ENCODE measurements around the gene CNTN4.

CNTN4 gene

GRCh38 chr3:2392981-2393380 lies 294.3 kb downstream of the CNTN4 start:
- DNase-seq (ENCODE audit: low spot score), result no peak

DNA sequence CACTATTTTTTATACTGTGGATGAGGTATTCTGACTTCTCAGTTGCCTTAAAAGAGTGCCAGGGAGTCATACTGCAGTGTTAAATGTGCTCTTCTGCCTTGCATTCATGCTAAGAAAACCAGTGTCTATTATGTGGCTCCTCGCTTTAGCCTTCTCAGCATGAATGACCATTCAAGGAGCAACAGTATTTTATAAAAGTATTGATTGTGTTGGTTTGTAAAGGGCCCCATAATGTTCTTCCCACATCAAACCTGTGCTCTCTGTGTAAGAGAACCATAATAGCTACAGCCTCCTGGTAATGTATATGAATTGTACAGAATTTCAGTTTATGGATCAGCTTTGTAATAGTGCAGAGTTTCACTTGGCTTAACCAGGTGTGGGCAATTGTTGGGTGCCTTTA lies 316.4 kb downstream of the CNTN4 start:
- no peak for DNase-seq (ENCODE audit: low spot score)

DNA sequence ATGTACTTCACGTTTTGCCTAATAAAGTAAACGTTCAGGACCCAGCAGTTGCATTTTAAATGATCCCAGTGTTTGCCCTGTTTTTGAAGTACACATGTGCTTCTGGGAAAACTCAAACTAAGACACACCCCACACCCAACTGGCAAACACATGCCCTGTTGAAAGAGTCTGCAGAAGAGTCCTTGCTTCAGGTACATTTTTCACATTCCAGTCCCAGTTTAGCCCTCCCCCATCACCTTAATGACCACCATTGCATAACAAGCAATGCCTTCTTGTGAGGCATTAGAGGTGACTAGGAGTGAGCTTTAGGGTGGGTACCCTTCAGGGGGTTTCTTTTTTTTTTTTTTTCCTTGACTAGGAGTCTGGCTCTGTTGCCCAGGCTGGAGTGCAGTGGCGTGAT lies 322.3 kb downstream of the CNTN4 start:
- DNase-seq (ENCODE audit: low spot score), result no peak

GRCh38 chr3:2423143-2423542 lies 324.5 kb downstream of the CNTN4 start:
- no peak for DNase-seq (ENCODE audit: low spot score)

DNA sequence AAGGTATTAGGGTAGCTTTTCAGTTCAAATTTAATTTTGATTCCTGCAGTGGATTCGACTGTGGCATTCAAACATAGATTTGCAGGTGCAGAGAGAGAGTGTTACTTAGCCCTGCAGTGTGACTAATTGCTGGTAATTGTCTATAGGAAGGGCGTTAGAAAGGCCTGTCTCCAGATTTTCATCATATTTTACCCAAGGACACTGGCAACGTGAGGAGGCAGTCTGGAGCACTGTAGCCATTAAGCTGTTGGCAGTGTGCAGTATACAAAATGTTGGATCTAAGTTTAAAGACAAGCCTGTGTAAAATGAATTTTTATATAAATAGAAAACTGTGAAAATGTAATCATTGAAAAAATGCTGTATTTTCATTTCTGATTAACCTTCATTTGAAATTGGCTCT lies 342.9 kb downstream of the CNTN4 start:
- no peak for DNase-seq (ENCODE audit: low spot score)

DNA sequence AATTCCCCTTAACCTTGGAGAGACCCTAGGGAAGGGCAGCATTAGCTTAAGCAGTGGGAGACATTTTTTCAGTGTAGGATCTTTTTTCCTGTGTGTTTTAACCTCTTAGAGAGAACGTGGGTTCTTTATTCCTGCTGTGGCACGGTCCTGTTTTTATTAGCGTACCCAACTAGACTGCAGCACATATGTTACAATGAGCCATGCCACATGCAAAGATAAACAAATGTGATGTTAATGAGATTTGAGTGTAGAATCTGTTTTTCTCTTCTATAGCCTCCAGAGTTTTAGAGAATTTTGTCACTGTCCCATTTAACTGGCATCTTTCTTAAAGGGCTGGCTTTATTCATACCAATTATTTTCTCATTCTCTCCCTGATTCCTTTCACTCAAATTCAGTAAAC lies 347.5 kb downstream of the CNTN4 start:
- DNase-seq (ENCODE audit: low spot score), result no peak

DNA sequence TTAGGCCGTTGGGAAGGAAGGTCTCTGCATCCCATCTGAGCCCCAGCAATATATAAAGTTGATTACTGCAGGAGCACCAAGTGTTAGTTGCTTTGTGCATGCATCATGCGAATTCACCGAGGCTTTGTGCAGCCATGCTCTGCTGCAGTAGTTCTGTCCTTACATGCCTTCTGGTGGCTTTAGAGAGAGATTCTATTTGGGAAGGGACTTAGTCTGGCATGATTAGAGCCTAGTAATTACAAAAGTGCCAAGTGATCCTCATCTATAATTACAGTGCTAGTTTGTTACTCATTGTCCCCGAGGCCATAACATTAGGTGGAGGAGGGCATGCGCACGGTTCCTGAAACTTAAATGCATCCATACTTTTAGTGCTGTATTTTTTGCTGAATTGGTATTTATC lies 353.6 kb downstream of the CNTN4 start:
- DNase-seq (ENCODE audit: low spot score), result no peak

DNA sequence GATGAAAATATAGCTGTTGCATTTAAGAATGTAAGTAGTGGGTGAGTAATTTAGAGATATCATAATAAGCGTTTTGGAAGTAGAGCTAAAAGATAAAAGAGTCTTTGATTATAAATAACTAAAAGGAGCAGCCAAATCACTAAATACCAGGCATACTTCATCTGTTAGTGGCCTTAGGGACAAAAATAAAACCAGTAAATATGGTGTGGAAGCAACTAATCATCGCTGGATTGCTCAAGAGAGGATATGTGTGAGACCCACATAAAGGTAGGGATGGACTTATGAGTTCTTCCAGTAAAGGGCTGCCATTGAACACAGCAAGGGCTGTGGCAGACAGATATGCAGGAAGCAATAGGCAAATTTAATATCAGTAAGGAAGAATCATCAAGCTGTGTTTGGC lies 356.2 kb downstream of the CNTN4 start:
- no peak for DNase-seq (ENCODE audit: low spot score)

DNA sequence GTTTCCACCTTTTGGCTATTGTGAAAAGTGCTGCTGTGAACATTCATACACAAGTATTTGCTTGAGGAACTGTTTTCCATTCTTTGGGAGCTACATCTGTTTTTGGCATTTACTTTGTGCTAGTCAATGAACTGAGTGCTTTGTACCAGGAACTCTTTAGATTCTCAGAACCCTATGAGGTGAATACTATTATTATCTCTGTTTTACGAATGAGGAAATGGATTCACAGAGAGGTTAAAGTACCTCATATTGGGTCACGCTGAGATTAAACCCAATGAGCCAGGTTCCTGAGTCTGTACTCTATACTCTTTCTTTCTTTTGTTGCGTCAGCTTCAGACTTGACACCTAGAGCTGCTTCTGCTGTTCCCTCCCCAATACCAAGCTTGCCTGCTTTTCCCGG lies 358.1 kb downstream of the CNTN4 start:
- no peak for DNase-seq (ENCODE audit: low spot score)

GRCh38 chr3:2458816-2459215 lies 360.1 kb downstream of the CNTN4 start:
- DNase-seq (ENCODE audit: low spot score), result no peak

DNA sequence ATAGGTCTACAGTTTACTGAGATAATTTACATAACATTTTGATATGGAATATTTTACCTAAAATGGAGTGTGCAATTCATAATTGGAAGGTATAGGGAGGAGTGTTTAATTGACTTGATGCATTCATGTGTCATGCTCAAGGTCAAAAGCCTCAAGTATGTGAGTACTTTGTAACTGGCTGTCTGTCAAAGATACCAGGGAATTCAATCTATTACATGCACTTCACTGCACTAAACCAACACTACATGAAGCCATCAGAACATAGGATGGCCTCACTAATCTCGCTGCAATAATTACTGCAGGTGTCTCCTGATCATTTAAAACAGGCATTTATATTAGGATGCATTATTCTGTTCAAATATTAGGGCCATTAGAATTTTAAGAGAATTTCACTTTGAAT lies 367.2 kb downstream of the CNTN4 start:
- DNase-seq (ENCODE audit: low spot score), result no peak

GRCh38 chr3:2468816-2469215 lies 370.1 kb downstream of the CNTN4 start:
- no peak for DNase-seq (ENCODE audit: low spot score)

DNA sequence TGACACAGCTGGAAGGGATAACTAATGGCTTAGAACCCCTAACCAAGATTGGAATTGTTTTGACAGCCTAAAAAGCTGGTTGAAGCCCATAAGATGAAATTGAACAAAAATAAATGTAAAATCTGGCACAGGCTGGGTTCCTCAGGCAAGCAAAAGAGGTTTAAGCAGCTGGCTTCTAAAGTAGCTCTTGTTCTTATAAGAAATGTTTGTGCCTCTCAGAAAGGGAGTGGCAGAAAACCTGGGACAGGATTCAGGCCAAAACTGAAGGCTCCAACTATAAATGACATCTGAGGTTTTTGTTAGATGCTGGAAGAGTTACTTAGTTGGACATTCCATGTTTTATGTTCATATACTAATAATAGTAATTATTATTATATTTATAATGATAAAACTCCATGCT lies 378.3 kb downstream of the CNTN4 start:
- no peak for DNase-seq (ENCODE audit: low spot score)

DNA sequence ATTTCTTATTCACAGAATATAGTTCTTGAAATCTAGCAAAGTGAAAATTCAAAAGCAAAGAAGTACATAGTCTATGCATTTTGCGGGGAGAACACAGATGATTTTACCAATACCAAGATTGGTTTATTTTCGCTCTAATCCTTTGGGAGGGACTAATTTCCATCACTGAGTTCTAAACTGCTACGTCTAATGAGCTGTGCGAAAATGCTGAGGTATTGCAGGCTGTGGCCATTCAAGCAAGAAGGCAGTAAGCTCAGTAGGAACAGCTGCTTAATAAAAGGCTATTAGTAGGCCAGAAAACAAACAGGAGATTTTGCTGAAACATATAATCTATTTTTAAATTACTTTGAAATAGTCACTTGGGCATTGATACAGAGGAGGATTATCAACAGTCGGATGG lies 379.0 kb downstream of the CNTN4 start:
- DNase-seq (ENCODE audit: low spot score), result no peak

DNA sequence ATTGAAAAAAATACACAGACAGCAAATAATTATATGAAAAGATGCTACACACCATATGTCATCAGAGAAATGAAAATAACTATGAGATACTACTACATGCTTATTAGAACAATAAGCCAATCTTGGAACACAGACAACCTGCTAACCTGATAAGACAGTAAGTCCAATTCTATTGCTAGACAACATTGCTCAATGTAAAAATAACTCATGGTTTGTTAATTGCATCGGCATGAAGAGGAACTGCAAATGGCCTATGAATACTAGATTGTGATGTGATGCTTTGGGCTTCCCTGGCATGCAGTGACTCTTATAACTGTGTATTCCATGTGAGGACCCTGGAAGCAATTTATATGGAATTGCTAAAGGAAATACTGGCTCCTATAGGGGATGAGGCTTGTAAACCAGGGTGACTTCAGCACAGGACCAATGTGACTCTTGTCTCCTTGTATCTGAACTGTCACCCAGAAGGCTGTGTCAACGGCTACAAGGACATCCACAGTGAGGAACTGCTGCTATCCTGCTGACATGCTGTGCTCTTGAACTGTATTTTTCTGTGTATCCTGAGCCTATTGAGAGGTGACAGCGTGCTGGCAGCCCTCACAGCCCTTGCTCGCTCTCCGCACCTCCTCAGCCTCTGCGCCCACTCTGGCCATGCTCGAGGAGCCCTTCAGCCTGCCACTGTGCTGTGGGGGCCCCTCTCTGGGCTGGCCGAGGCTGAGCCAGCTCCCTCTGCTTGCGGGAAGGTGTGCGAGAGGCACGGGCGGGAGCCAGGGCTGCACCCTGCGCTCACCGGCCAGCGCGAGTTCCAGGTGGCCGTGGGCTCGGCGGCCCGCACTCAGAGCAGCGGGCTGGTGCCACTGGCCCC lies 385.7 kb downstream of the CNTN4 start:
- no peak for DNase-seq (ENCODE audit: low spot score)

- DNase-seq (ENCODE audit: low spot score), result no peak
Measured at GRCh38 chr3:2485027-2485375, 386.3 kb downstream of the CNTN4 start.

DNA sequence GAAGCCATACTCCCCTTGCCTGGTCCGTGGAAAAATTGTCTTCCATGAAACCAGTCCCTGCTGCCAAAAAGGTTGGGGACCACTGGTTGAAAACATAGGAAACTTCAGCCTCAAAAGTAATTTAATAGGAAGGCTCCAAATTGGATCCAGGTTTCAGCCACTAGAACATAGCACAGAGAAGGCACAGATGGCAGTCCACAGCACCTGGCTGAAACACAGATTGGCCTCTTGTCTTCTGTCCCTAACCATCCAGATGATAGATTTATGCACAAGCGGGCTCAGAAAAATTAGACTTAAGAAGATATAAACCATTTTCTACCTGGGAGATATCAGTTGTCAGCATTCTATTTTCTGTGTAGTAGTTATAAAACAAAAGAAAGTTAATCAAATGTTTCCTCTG lies 397.1 kb downstream of the CNTN4 start:
- no peak for DNase-seq (ENCODE audit: low spot score)

DNA sequence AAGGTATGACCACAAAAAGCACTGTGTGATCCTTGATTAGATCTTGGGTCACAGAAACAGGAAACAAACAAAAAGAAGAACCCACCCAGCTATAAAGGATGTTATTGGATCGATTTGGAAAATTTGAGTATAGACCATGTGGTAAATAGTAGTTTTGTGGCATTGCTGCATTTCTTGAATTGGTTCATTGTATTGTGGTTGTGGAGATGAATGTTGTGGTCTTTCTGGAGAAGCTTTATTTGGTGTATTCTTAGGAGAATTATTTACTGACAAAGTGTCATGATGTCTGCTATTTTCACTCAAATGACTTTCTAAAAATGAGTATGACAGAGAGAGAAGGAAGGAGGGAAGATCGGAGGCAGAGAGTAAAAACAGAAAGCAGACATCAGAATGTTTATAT lies 406.2 kb downstream of the CNTN4 start:
- no peak for DNase-seq (ENCODE audit: low spot score)

DNA sequence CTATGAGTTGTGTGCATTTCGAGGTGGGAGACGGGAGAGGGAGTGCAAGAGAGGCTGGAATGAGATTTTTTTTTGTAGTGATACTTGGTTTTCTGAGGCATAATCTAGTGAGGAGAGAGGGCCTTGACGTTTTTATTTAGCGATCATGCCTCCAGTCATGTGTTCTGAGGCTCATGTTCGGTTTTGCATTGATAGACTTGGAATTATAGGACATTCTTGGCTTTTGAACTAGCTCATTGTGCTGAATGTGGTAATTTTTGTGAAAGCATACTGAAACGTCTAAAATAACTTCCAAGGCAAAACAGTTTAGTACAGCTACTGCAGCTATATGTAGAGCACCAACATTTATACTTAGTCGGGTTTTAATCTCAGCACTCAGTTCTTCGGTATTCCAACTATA lies 408.1 kb downstream of the CNTN4 start:
- DNase-seq (ENCODE audit: low spot score), result no peak

GRCh38 chr3:2510591-2511145 lies 412.0 kb downstream of the CNTN4 start:
- DNase-seq (ENCODE audit: low spot score), result no peak

GRCh38 chr3:2511356-2511755 lies 412.7 kb downstream of the CNTN4 start:
- DNase-seq (ENCODE audit: low spot score), result no peak

DNA sequence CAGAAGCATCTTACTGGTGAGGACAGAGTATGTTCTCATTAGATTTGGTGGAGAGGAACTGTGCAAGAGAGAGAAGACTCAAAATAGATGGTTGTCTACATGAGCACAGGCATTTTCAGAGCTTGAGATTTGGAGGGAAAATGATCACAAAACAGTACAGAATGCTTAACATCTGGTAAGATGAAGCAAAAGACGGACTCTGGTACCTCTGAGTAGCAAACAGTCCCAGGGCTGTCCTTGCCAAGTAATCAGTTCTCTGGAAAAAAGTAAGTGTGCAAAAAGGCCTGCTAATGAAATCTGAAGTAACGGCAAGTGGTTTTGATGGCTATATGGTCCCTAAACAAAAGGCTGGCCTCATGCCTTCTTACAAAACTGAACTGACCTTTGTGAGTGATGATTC lies 414.2 kb downstream of the CNTN4 start:
- DNase-seq (ENCODE audit: low spot score), result no peak

- no peak for DNase-seq (ENCODE audit: low spot score)
Measured at GRCh38 chr3:2513986-2514385, 415.3 kb downstream of the CNTN4 start.

DNA sequence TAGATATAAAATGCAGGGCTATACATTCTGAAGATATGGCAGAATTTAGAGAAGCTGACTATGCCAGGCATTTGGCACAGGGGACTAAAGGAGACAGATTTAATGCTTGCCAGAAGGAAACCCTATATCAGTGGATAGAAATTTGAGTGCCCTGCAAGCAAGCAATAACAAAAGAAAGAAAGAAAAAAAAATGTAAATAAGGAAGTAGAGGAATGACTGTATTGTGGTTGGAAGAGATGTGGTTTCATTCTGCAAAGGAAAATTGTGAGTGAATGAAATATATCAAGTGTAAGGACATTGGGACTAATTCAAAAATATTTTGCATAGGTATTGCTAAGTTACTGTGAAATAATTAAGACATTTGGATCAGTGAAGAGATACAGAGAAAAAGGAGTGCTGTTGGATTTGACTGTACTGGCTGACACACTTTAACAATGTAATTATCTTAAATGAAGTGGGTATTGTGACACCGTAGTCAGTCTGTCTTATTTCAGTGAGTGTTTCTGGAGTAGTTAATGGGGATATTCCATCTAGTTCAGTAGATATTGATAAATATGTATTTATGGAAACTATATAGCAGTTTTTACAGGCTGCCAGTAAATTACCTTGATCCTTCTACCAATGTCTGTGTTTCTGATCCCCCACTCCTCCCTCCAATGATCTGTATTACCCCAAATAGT lies 418.2 kb downstream of the CNTN4 start:
- DNase-seq (ENCODE audit: low spot score), result no peak
